ENCODE measurements around the gene LRP1. TPM values are rescaled to one million over a fixed set of nuclear protein-coding genes. Genes with fewer than 3 reads are reported as not detected.

Gene LRP1
- total and polyA plus RNA-seq, 2 of the 13 experiments (the other 11 are each of a cell fraction or from before 2014, with no cell fraction given) = 14.7 to 30.8 TPM

- TF ChIP-seq ZNF510 (CRISPR knock-in tag; IDR thresholded peaks at IDR 0.05; ENCODE audit: low read depth) = no peak
- TF ChIP-seq NAIF1 (CRISPR knock-in tag; IDR thresholded peaks at IDR 0.05; ENCODE audit: borderline replicate concordance) = peak; percentile 35; the same call in 1 of the 2 replicates
- peak; percentile 40; the same call in 1 of the 2 replicates for TF ChIP-seq ZNF607 (CRISPR knock-in tag; IDR thresholded peaks at IDR 0.05; ENCODE audit: borderline replicate concordance)
- TF ChIP-seq ZFP41 (CRISPR knock-in tag; IDR thresholded peaks at IDR 0.05; ENCODE audit: borderline replicate concordance) = no peak
- TF ChIP-seq MATR3 (CRISPR knock-in tag; IDR thresholded peaks at IDR 0.05) = no peak
- TF ChIP-seq ZNF318 (CRISPR knock-in tag; IDR thresholded peaks at IDR 0.05) = peak; percentile 4; the same call in 1 of the 2 replicates
- no peak for TF ChIP-seq ZNF572 (CRISPR knock-in tag; IDR thresholded peaks at IDR 0.05)
- TF ChIP-seq SRSF4 (IDR thresholded peaks at IDR 0.05; ENCODE audit: low read depth, low read length, poor library complexity, severe bottlenecking) = no peak
- TF ChIP-seq KDM5B (CRISPR knock-in tag; IDR thresholded peaks at IDR 0.05; ENCODE audit: borderline replicate concordance) = peak; percentile 73; the same call in 1 of the 2 replicates
- no peak for TF ChIP-seq ZNF24 (IDR thresholded peaks at IDR 0.05)
- peak; percentile 66; the same call in 1 of the 2 replicates for TF ChIP-seq TARDBP (CRISPR knock-in tag; IDR thresholded peaks at IDR 0.05)
- no peak for TF ChIP-seq ZBTB38 (CRISPR knock-in tag; IDR thresholded peaks at IDR 0.05)
- TF ChIP-seq HNF4G (IDR thresholded peaks at IDR 0.05; ENCODE audit: borderline replicate concordance, low read depth, low read length) = peak; percentile 67; the same call in 1 of the 2 replicates
- TF ChIP-seq HNF4G (CRISPR knock-in tag; IDR thresholded peaks at IDR 0.05; ENCODE audit: borderline replicate concordance, low read depth) = peak; percentile 94
- TF ChIP-seq ZNF446 (CRISPR knock-in tag; IDR thresholded peaks at IDR 0.05) = no peak
- TF ChIP-seq SKI (IDR thresholded peaks at IDR 0.05; ENCODE audit: partially characterized antibody) = peak; percentile 52
- TF ChIP-seq HNRNPH1 (optimal IDR thresholded peaks at IDR 0.05; ENCODE audit: low read depth, low read length) = no peak
- no peak for TF ChIP-seq SRSF9 (IDR thresholded peaks at IDR 0.05; ENCODE audit: borderline replicate concordance, insufficient read depth, low read depth, low read length, poor library complexity, severe bottlenecking)
- peak; percentile 48; the same call in 1 of the 2 replicates for TF ChIP-seq GATAD1 (CRISPR knock-in tag; IDR thresholded peaks at IDR 0.05)
- TF ChIP-seq ZNF256 (CRISPR knock-in tag; conservative IDR thresholded peaks at IDR 0.05) = 0 out of 2 replicates have a peak, but pooled peaks have one; percentile 52
- no peak for TF ChIP-seq ZNF839 (CRISPR knock-in tag; IDR thresholded peaks at IDR 0.05; ENCODE audit: borderline replicate concordance)
- no peak; the same call in 1 of the 2 replicates for TF ChIP-seq CREB1 (IDR thresholded peaks at IDR 0.05)
- peak; percentile 71 for TF ChIP-seq CREB1 (CRISPR knock-in tag; IDR thresholded peaks at IDR 0.05)
Observed at GRCh38 chr12:57101892-57102695, 26.2 kb upstream of the LRP1 start (continued).

Measured in HepG2 (cell line).